Kasumi-1 (cell line): ENCODE data around the gene SHB.

Experiments used
- DNase-seq, 2 experiments: peaks; one replicate each; lab custom pipeline; 2025; lab: John Stamatoyannopoulos, UW

SHB gene

GRCh38 chr9:38008168-38009034 lies 60.6 kb downstream of the SHB start:
- peak; percentile 23 to 42 for DNase-seq

GRCh38 chr9:38007016-38007415 lies 62.0 kb downstream of the SHB start:
- DNase-seq, result no peak

- DNase-seq, result no peak
Observed at GRCh38 chr9:38006163-38006562, 62.9 kb downstream of the SHB start.

- no peak for DNase-seq
Observed at GRCh38 chr9:38004809-38005560, 64.0 kb downstream of the SHB start.

- no peak for DNase-seq
Observed at GRCh38 chr9:38003946-38004808, 64.8 kb downstream of the SHB start.

- DNase-seq, result no peak
Observed at GRCh38 chr9:38003230-38003629, 65.8 kb downstream of the SHB start.

- DNase-seq, result no peak
Observed at GRCh38 chr9:38001430-38001829, 67.6 kb downstream of the SHB start.

GRCh38 chr9:38000735-38001134 lies 68.3 kb downstream of the SHB start:
- no peak for DNase-seq

- no peak for DNase-seq
Observed at GRCh38 chr9:38000332-38000731, 68.7 kb downstream of the SHB start.

- no peak for DNase-seq
Observed at GRCh38 chr9:37999588-38000189, 69.3 kb downstream of the SHB start.

GRCh38 chr9:37998881-37999587 lies 70.0 kb downstream of the SHB start:
- DNase-seq, result peak; percentile 79 to 85

GRCh38 chr9:37997636-37998374 lies 71.2 kb downstream of the SHB start:
- DNase-seq, result no peak

- DNase-seq, result no peak
Observed at GRCh38 chr9:37996819-37997217, 72.2 kb downstream of the SHB start.

GRCh38 chr9:37995961-37996818 lies 72.8 kb downstream of the SHB start:
- DNase-seq, result no peak

- no peak for DNase-seq
Observed at GRCh38 chr9:37995348-37995737, 73.7 kb downstream of the SHB start.

- peak; percentile 93 to 96 for DNase-seq
Observed at GRCh38 chr9:37994639-37995347, 74.2 kb downstream of the SHB start.

- DNase-seq, result peak; percentile 91 to 94
Observed at GRCh38 chr9:37992924-37993349, 76.1 kb downstream of the SHB start.

- DNase-seq, result peak; percentile 30 to 37
Observed at GRCh38 chr9:37990404-37991015, 78.5 kb downstream of the SHB start.
